Activated CD4-positive, CD25-positive, alpha-beta regulatory T cell treated with anti-CD3 and anti-CD28 coated beads, Interleukin-2, amount 50 U/mL, for 72 hours (primary cell): Measurements from ENCODE around the gene TRAF3.
"Not testable (repeated sequence)": the region's sequence is repeated elsewhere in the genome, so short reads cannot be mapped to it uniquely, and the experiment has no call there.

Experiments used
- DNase-seq: peaks from one replicate; pipeline ENCODE4 v3.0.0; 2021

Gene TRAF3

DNA sequence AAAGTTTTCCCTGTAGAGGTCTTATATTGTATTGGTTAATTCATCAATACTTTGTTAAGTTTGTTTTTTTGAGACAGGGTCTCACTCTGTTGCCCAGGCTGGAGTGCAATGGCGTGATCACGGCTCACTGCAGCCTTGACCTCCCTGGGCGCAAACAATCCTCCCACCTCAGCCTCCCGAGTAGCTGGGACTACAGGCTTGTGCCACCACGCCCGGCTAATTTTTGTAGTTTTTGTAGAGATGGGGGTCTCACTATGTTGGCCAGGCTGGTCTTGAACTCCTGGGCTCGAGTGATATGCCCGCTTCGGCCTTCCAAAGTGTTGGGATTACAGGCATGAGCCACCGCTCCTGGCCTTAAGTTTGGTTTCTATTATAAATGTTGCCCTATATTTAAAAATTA lies 149.6 kb downstream of the TRAF3 start:
- not testable (repeated sequence) for DNase-seq

DNA sequence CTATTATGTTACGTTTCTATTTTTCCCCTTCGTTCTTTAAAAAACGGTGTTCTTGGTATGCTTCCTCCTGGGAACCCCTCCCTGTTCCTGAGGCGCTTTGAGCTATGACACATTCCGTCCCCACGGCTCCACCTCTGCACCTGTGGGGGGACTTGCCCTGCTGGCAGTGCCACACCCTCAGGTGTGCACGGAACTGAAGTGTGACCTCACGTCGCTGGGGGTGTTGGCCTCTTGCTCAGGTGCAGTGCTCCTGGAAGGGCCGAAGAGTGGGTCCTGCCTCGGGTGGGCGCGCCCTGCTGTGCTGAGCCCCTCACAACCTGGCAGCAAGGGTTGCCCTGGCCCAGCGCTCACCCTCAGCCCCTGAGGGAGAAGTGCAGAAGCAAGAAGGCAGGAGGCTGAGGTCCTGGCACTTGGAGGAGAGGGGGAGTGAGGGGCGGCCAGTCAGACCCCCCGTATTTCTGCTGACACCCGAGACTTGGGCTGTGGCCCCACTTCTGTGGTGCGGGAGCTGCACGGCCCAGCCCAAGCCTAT lies 150.2 kb downstream of the TRAF3 start:
- no peak for DNase-seq

GRCh38 chr14:102927878-102928411 lies 150.7 kb downstream of the TRAF3 start:
- DNase-seq: no peak

DNA sequence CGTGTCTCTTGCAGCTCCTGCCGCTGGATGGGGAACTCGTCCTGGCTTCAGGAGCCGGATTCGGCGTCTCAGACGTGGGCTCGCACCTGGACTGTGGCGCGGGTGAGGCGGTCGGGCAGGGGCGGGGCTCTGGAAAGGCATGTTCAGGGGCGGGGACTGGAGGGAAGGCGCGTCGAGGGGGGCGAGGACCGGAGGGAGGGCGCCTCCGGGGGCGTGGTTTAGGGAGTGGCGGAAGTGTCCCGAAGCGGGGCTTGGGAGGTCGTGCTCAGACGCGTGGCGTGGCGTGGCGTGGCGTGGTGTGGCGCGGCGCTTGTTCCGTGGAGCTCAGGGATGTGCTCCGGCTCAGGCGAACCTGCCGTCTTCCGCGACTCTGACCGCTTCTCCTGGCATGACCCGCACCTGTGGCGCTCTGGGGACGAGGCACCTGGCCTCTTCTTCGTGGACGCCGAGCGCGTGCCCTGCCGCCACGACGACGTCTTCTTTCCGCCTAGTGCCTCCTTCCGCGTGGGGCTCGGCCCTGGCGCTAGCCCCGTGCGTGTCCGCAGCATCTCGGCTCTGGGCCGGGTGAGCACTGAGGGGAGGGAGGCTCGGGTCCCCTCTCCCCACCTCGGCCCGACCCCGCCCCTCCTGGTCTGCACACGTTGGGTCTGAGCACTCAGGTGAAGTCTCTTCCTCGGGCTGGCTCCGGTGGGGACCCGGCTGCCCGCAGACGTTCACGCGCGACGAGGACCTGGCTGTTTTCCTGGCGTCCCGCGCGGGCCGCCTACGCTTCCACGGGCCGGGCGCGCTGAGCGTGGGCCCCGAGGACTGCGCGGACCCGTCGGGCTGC lies 151.4 kb downstream of the TRAF3 start:
- no peak for DNase-seq

GRCh38 chr14:102929241-102930137 lies 152.2 kb downstream of the TRAF3 start:
- no peak for DNase-seq

GRCh38 chr14:102930138-102930752 lies 153.0 kb downstream of the TRAF3 start:
- no peak for DNase-seq

DNA sequence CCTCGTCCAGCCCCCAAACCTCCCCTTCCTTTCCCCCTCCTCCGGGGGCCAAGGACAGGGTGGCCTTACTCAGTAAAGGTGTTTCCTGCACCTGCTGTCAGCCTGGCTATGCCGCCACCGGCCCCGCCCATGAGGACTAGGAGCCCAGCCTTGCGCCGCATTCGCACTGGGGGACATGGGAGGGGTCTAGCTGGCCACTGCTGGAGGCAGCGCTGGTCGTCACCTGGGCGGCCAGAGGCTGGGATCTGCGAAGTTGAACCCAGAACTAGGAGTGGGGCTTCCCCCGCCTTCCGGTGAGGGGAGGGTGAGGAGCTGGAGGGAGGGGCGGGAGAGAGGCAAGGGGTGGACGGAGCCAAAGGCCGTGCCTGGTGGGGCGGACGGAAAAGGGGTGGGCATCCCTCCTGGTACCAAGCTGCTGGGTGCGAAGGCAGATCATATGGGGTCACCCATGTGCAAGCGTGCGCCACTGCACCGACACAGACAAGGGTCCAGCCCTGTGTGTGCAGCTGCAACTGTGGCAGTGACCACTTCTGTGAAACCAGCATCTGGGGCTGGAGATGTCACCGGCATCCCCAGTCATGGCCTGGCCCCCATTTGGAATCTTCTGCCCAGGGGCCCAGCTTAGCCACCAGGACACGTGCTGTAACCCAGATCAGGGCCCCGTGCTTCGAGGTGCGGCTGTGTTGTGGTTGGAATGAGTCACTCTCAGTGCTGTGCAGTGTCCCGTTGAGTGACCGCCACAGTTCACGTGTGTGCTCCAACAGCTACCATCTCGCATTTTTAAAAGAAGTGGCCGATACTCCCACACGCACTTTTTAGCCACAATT lies 153.7 kb downstream of the TRAF3 start:
- no peak for DNase-seq

- no peak for DNase-seq
These were observed 154.5 kb downstream of the TRAF3 start for GRCh38 chr14:102931580-102932285.

DNA sequence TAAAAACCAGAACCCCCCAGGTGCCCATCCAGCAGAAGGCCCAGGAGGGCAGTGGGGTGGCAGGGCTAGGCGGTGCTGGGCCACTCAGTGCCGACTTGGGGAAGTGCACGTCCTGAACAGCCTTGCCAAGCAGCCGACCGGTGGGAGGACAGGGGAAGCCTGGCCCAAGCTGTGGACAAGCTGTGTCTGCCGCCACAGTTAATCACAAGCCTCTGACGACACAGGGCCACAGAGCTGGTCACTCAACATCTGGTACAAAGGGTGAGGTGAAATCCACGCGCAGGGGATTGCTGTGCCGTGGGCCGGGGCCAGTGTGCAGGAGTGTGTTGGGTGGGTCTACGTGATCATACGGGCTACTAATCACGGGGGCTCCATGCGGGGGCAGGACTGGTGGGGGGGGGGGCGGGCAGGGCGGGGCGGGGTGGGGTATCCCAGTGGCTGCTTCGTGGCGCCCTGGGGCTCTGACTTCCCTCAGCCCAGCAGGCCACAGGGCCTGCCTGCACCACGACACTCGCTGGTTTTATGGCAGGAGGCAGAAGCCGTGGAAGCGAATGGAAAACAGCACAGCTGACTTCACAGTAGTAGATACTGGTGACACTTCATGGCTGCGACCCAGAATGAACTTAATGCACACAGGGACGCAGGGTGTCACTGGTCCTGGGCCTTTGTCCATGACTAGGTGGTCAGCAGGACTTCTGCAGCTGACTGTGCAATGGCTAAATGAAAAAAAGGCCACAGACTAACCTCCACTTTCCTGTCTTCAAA lies 155.4 kb downstream of the TRAF3 start:
- no peak for DNase-seq

DNA sequence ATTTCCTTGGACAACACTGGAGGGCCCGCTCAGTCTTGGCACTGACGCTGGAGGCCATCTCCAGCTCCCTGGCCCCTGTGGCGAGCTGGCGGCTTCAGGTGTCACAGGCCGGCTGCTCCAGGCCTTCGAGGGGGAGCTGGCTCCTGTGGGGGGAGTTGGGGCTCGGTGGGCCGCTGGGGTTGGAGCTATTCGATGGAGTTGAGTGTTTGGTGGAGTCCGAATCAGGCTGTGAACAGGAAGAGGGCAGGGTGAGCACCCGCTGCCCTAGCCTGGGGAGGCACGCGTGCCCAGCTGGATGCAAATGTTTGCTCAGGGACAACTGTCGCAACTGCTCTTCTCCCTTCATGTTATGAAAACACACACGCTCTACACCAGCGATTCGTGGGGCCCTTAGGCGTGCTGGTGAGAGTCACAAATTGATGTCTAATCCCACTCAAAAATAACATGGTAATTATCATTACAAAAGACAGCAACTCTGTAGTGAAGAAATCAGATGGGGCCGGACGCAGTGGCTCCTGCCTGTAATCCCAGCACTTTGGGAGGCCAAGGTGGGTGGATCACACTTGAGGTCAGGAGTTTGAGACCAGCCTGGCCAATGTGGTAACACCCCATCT lies 156.5 kb downstream of the TRAF3 start:
- DNase-seq: no peak

DNA sequence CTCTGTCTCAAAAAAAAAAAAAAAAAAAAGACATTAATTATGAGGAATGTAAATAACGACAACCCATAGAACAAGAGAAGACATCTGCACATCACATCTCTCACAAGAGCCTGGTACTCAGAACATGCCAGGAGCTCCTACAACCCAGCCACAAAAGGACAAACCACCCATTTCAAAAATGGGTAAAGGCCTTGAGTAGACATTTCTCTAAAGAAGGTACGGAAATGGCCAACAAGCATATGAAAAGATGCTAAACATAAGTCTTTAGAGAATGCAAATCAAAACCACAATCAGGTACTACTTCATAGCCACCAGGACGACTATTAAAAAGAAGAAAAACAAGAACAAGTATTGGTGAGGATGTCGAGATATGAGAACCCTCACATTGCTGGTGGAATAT lies 158.5 kb downstream of the TRAF3 start:
- no peak for DNase-seq

DNA sequence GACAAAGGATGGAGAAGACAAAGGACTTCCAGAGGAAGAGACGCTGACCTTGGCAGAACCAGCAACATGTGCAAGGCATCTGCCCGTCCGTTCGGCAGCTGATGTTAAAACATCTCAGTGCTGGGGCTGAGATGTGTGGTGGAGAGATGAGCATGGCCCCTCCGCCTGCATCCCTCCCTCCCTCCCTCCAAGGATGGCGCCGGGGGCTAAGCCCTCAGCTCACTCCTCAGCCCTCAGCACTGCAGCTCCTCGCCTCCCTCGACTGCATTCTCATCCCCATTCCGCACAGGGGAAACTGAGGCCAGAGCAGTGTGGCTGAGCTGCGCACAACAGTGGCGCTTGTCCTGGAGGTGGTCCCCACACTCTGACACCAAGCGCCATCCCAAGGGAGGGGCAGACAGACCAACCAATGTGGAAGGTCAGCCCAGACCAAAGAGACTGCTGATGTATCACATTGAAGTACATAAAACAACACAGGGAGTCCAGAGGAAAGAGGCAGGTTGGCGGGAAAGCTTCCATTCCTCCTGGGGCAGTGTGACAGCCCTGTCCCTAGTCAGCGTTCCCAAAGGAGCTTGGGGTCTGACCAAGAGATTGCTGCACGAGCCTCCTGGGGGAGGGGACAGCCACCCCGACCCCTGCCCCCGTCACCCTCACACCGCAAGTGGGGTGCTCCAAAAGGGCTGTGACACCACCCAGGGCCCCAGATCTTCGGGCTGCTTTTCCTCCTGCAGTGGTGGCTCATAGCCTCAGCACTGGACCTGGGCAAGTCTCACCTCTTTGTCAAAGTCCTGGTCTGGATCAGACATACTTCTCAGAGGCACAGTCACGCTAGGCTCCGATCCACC lies 160.3 kb downstream of the TRAF3 start:
- no peak for DNase-seq

DNA sequence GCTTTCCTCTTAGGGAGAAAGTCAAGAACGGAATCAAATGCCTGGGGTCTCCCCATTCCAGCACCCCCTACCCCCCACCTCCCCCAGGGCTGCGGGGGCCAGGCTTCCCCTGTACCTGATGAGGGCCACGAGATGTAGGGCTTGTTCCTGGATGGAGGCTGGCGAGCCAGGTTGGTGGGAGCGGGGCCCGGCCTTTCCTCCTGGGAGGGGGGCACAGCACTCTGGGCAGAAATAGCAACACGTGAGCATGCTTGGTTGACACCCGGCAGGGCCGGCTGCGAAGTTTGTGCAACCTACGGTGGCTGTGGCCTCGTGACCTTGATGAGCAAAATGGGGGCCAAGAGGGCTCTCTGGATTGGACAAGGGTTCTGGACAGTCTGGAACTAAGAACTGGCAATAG lies 160.9 kb downstream of the TRAF3 start:
- DNase-seq: no peak

GRCh38 chr14:102939329-102939728 lies 162.1 kb downstream of the TRAF3 start:
- DNase-seq: no peak

GRCh38 chr14:102939820-102940561 lies 162.7 kb downstream of the TRAF3 start:
- DNase-seq: no peak

- DNase-seq: no peak
These were observed 163.6 kb downstream of the TRAF3 start for GRCh38 chr14:102940729-102941362.

GRCh38 chr14:102941419-102942011 lies 164.3 kb downstream of the TRAF3 start:
- DNase-seq: no peak
